Activated CD8-positive, alpha-beta memory T cell treated with anti-CD3 and anti-CD28 coated beads, Interleukin-2, amount 50 U/mL, for 24 hours (primary cell): Measurements from ENCODE around the gene AUTS2.
"Not testable (repeated sequence)": the region's sequence is repeated elsewhere in the genome, so short reads cannot be mapped to it uniquely, and the experiment has no call there.

Experiments used
- DNase-seq: peaks from one replicate; pipeline ENCODE4 v3.0.0-alpha.2; 2020; ENCODE audit errors: extremely low read depth

AUTS2 gene

DNA sequence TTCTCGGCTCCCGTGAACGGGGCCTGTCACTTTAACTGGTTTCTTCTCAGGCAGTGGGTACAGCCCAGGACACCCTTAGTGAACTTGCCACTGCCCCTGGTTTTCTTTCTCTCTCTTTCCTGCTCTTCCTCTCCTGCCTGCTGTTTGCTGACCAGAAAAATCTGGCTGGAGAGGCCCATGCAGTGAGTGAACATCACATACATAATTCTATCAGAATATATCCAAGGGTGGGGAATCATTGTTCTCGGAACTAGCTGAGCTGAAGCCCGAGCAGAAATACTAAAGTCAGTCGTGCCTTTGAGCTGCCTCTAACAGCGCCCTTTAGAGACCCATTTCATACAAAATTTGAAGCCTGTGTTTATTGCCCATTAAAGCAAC lies 1032.2 kb downstream of the AUTS2 start:
- DNase-seq = no peak

DNA sequence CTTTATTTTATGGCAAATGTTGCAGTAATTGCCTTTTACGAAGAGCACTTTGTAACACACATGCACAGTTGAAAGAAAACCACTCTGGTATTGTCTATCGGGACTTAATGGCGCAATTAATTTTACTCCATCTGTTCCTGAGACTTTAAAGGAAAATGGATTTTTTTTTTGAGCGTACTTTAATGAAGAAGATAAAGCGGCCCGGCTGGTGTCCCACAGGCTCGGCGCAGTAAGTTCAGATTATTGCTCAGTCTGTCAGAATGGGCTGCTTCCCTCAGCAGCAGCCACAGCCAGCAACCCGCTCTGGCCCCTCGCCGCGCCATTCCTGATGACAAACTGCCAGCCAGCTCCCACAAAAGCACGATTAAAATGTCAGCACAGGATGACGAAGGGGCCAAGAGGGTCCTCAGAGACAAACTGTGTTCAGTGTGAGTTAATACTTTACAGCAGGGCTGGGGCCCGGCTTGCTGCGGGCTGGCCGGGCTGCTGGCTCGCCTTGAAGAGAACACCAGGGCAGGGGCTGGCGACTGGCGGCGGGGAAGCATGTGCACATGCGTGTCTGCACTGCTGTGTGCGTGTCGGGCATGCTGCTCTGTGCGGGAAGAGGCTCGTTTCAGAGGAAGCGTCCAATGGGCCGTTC lies 1032.7 kb downstream of the AUTS2 start:
- no peak for DNase-seq

DNA sequence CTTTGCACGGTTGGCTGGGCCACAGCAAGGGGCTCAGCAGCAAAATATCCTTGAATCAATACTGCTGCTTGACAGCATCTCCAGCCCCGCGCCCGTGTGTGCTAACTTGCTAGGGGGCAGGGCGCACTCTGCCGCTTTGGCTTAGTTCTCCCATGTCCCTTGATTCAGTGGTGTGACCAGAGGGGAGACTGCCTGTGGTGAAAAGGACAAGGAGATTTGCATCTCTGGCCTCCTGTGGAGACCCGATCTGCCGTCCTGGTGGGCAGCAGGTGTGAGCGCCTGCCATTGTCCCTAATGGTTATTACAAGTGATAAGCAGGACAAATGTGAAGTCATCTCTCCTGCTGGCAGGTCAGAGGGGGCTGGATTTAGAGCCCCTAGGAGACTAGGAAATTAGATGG lies 1033.4 kb downstream of the AUTS2 start:
- DNase-seq = no peak

DNA sequence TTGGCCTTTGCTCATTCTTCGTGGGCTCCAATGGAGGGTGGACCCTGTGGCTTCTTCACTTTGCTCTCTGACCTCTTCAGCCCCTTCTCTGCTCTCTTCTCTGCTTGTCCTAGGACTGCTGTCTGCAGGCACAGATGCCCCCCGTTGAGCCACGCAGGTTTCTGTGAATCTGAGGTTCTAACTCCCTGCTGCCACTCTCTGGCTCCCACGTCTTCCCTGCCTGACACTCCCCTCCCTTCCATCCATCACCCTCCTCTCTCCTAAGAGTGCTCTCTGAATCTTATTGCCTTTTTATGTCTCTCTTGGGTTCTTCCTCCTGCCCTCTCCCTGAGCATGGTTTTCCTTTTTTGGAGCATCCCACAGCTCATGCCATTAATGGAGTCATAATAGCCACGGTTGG lies 1034.1 kb downstream of the AUTS2 start:
- DNase-seq = no peak

DNA sequence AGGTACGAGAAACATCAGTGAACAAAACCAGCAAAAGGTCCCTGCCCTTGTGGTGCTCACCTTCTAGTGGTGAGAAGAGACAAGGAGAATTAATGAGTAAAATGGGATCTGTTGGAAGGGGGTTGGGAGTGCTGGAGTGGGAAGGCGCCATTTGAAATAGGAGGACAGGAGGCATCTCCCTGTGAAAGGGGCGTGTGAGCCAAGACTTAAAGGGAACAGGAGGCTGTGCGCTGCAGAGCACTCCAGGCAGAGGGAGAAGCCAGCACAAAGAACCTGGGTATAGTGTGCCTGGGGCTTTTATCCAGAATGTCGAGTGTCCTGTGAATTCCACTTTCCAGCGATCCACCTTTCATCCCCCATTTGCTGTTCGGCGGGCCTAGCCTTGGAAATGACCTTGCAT lies 1035.8 kb downstream of the AUTS2 start:
- no peak for DNase-seq

DNA sequence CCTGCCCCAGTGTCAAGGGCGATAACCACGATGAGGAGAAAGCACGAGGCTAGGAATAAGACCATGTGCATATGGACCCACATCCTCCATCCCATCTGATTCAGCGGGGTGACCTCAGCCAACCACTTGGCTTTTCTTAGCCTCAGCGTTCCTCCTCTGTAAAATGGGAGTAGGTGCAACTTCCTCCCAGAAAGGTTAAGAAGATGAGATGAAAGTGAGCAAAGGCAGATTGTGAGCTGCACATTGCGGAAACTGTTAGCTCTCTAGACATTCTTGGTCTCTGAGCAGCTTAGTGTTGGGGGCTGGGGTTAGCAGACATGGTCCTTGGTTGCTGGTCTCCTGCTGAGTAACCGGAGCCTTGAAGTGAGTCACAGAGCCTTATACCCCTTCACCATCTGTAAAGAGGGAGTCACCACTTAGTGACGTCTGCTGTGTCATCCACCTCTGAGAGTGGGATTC lies 1036.4 kb downstream of the AUTS2 start:
- no peak for DNase-seq

GRCh38 chr7:70635633-70636032 lies 1037.4 kb downstream of the AUTS2 start:
- no peak for DNase-seq

- DNase-seq = no peak
These were observed 1037.9 kb downstream of the AUTS2 start for GRCh38 chr7:70636169-70636568.

GRCh38 chr7:70637726-70638125 lies 1039.5 kb downstream of the AUTS2 start:
- no peak for DNase-seq

DNA sequence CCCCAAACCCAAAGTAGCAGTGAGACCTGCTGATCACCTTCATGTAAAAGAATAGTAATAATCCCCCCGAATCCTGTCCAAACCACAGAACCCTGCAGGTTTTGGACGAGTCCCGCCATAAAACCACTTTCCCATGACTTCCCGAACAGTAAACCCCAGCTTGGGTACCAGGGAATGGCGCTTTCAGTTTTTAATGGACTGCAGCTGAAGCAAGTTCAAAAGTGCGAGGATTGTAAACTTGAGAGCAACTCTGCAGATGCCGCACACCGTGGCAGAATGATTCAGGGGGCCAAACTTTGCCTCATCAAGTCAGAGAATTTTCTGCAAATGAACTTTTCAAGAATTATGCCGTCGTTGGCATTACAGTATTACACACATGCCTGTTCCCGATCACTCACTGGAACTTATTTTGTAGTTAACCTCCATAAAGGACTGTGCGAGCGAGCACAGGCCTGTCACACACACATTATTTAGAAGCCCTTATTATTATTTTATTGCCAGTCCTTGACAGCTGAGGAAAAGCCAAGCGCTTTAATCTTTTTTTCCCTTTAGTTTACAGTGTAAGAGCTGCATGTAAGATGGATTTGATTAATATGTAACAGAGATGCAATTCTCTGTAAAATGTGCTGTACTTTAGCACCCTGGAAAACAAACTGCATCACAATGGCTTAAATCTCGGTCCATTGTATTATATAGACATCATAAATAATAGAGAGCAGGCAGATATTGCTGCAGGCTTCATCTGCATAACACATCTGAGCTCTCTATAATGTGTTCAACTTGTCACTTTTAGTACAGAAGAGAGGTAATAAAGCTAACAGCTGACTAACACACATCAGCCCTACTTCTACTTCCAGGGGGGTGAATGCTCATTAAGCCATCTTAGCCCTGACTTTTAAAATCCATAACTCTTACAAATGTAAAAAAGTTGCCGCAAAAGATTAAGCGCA lies 1040.2 kb downstream of the AUTS2 start:
- no peak for DNase-seq

DNA sequence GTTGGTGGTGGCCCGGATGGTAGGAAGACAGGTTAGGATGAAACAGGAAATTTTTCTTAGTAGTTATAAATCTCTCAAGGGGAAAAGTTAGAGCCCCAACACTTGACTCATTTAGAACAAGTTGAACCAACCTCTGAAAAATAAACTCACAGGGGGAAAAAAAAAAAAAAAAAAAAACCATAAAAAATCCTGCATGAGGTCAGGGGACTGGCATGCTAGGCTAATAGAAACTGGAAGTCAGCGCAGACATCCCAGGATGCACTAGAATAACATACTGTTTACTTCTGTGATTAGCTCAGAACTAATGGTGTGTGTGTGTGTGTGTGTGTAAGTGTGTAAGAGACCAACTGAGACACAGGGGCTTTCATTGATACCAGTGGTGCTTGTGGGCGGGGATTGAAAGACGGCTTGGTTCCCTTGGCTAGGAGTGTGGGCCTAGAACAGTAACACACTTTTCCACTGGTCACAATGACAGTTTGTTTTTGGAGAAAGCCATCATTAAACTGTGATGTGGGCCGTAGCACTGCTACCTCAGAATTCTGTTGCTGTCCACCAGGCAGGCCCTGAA lies 1042.1 kb downstream of the AUTS2 start:
- no peak for DNase-seq

DNA sequence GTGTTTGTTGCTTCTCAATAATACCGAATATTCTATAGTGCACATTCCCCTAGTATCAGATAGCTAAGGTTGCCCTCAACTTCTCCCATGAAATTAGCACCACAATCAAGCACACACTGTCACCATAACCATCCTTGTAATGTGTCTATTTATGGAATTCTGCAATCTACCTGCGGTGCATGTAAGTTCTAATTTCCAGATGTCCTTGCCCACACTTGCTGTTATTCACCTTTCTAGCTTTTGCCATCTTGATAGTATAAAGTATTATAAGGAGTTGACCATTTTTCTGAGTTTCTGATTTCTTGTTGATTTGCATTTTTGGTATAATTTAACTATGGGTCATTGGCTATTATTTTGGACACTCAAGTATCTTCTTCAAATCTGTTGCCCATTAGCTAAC lies 1043.6 kb downstream of the AUTS2 start:
- no peak for DNase-seq

DNA sequence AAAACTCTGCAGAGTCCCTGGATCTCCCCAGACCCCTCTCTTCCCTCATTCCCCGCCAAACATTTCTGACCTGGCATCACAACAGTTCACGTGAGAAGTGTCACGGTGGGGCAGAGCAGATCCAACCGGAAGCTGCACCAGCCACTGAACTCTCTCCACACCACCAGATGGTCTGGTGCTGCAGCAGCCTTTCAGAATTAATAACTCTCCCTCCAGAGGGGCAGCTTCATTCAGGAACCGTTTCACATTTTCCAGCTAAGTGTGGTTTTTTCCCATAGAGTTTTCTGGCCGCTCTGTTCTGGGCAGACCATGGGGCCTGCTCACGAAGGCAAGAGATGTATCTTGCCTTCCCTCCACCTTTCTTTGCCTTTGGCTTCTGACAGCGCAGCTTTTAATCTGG lies 1047.0 kb downstream of the AUTS2 start:
- DNase-seq = no peak

GRCh38 chr7:70645876-70646351 lies 1047.6 kb downstream of the AUTS2 start:
- DNase-seq = no peak

DNA sequence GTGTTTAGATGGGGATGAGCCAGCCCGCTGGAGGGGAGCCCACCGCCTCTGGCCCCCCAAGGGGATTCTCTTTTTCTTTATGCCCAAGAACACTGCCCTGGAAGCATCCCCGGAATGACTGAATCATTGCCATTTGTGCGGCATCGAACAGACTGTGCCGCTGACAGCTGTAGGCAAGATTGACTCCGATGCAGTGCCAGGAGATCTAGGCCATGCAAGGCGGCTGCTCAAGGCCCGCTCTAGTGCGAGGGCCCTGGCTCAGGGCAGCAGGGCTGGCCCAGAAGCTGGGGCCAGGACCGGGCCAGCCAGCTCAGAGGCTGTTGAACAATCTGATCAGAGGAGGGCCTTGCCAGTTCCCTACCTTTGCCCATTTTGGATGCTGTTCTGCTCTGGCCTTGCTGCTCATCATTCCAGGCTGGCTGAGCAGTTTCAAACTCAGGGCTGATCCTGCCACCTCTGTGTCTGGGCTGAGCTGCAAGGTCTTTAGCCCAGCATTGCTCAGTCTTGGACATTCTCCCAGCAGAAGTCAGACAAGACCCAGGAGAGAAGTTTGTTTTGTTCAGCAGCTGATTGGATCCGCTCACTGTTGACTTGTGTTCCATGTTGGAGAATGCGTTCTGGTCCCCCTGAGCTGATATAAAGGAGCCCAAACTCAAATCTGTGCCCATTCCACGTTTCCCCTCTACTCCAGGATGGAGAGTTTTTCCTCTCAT lies 1048.4 kb downstream of the AUTS2 start:
- DNase-seq = no peak

DNA sequence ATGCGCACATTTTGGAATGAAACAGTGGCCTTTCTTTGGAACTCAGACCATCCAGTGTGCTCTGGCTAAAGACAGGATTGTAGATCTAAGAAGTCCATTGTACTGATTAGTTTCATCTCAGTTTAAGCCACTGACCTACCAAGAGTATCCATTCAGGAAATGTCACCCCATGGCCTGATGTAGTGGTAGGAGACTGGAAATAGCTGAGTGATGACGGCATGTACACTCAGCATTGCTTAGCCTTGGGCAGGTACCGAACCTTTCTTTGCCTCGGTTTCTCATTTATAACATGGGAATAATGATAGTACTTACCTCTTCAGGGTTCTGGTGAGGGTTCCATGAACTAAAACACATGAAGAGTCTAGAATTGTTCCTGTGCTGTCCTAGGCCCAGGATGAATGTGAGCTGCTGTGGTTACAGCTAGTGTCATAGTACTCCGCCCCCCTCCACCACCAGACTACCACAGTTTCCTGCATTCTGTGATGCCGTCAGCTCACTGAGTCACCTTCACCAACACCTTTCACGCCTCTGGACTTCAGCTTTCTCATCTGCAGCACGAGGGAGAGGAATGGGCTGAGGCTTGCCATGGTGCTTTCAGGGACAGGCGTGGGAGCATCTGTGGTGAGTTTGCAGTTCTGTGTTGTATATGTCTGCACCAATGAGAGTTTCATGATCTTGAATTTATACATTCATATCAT lies 1049.7 kb downstream of the AUTS2 start:
- DNase-seq = peak; percentile 69

- not testable (repeated sequence) for DNase-seq
These were observed 1050.2 kb downstream of the AUTS2 start for GRCh38 chr7:70648499-70648861.

GRCh38 chr7:70649323-70649722 lies 1051.0 kb downstream of the AUTS2 start:
- no peak for DNase-seq

DNA sequence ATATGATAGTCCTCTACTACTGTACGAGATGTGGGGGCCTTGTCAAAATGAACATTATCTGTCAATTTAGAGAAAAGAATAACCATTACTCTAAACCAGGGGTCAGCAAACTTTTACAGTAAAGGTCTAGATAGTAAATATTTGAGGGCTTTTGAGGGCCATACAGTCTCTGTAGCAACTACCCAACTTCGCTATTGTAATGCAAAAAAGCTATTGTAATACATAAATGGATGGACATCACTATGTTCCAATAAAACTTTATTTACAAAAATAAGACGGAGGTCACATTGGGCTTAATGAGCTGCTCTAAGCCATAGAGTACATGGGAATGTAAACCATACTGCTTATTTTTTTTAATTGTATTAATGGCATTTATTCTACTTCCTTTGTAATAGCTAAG lies 1055.9 kb downstream of the AUTS2 start:
- DNase-seq = no peak

DNA sequence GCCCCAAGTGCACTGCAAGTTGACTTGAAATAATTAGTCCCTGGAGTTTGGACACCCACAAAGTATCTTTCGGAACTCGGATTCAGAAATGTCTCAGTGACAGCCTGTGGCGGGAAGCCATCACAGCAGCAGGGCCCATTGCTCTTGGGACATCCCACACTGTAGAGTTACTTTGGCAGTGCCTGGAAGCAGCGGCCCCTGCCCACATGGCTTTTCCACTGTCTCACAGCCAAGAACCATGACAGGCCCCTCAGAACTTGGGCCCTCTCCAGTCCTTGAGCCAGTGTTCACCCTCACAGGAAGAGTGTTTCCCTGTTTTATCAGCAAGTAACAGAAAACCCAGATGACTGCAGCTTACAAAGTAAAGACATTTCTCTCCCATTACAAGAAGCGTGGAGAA lies 1056.7 kb downstream of the AUTS2 start:
- DNase-seq = no peak

GRCh38 chr7:70655694-70656093 lies 1057.4 kb downstream of the AUTS2 start:
- DNase-seq = no peak

DNA sequence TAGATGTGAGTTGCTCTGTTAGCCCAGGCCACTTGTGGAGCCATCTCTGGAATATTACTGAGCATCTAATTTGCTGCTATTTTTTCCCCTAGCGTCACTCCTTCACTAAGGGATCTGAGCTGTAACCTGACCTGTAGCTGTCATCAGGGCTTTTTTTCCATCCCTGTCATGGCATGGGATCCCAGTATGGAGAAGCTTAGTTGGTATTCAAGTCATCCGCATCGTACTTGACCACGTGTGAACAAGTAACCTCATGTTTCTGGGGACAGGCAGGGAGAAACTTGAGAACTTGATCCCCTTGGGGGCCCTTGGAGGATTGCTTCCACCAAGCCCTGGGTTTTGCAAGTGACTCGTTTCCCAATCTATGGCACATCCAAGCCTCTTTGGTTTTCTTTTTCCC lies 1059.3 kb downstream of the AUTS2 start:
- no peak for DNase-seq
